Erythroblast (primary cell): Measurements from ENCODE around the gene RANBP1.

Source experiments
- DNase-seq, 2 experiments: peaks; one replicate each; lab custom pipeline; 2025; lab: John Stamatoyannopoulos, UW
- GATA1 ChIP-seq: IDR thresholded peaks from 2 replicates; pipeline ENCODE4 v1.6.1; 2011; ENCODE audit warnings: low read depth, mild to moderate bottlenecking, control low read depth, low read length, moderate library complexity
- POLR2A ChIP-seq: IDR thresholded peaks from 2 replicates; pipeline ENCODE4 v1.6.1; 2011; ENCODE audit warnings: mild to moderate bottlenecking, low read length

Gene RANBP1

DNA sequence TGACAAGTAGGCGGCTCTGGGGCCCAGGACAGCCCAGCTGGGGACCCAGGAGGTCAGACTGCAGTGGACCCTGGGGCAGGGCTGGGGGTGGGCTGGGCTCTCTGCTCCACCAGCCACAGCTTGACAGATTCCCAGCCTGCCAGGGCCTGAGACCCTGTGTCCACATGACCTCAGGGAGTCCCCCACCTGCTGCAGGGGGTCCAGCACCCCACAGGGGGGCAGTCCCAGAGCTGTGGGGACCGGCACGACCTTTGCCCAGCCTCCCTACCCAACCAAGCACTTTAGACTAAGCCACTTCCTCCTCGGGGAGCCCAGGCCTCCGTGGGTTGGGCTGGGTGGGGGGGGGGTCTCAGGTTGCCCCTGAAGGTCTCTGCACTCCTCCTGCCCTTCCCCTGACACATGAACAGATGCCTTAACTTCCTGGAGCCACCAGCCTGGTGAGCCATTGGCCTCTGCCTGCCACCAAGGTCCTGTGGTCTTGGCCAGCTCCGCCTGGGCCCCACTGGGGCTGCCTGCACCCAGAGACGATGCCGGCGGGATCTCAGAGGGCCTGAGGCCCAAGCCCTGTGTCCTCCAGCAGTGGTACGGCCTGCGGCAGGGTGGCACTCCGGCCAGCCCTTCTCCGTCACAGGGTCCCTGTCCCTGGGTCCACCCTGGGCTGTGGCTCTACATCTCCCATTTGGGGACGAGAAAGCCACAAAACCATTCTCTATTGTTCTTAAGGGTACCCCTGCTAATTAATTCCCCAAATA, 31.5 kb downstream of the RANBP1 start:
- TF ChIP-seq GATA1 (no peak), POLR2A (no peak)
- DNase-seq, result no peak

- DNase-seq, result no peak
- no peak for TF ChIP-seq GATA1
- TF ChIP-seq POLR2A, result no peak
These were observed 32.5 kb downstream of the RANBP1 start for GRCh38 chr22:20148414-20148813.

- DNase-seq, result no peak
- no peak for TF ChIP-seq GATA1
- no peak for TF ChIP-seq POLR2A
These were observed 33.6 kb downstream of the RANBP1 start for GRCh38 chr22:20149257-20150250.

GRCh38 chr22:20150381-20151275, 34.7 kb downstream of the RANBP1 start, which contains the start of gene CCDC188:
TSS of gene CCDC188 (minus strand) at chr22:20151055. CDS start at chr22:20150986, 69 bp downstream.
- TF ChIP-seq POLR2A, result no peak
- no peak for TF ChIP-seq GATA1
- no peak for DNase-seq

DNA sequence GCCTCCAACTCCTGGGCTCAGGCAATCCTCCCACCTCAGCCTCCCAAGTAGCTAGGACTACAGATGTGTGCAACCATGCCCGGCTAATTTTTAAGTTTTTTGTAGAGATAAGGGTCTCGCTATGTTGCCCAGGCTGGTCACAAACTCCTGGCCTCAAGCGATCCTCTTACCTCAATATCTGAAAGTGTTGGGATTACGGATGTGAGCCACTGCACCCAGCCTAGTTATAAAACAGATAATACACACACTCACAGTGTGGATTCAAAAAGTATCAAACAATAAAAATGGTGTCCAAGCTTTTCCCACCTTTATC, 35.3 kb downstream of the RANBP1 start:
- no peak for DNase-seq
- TF ChIP-seq GATA1 (no peak), POLR2A (no peak)

GRCh38 chr22:20152464-20152890, 36.6 kb downstream of the RANBP1 start:
- no peak for TF ChIP-seq GATA1
- TF ChIP-seq POLR2A, result no peak
- DNase-seq, result no peak

DNA sequence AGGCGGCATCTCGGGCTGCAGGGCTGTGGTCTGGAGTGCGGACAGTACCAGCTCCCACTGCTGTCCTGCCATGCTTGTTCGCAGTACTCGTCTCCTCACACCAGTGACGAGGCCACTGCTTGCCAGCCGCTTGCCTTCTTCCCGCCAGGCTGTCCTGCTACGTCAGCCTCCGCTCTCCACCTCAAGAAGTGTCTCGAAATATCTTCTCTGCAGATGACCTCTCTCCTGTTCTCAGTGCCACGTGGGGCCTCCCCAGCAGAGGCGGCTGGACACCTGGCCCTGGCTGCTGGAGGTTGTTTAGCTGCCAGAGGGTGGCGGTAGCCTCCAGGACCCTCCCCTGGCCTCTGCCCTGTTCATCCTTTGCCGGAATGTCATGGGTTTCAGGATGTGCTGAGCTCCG, 38.0 kb downstream of the RANBP1 start:
- TF ChIP-seq POLR2A (no peak), GATA1 (no peak)
- no peak for DNase-seq

DNA sequence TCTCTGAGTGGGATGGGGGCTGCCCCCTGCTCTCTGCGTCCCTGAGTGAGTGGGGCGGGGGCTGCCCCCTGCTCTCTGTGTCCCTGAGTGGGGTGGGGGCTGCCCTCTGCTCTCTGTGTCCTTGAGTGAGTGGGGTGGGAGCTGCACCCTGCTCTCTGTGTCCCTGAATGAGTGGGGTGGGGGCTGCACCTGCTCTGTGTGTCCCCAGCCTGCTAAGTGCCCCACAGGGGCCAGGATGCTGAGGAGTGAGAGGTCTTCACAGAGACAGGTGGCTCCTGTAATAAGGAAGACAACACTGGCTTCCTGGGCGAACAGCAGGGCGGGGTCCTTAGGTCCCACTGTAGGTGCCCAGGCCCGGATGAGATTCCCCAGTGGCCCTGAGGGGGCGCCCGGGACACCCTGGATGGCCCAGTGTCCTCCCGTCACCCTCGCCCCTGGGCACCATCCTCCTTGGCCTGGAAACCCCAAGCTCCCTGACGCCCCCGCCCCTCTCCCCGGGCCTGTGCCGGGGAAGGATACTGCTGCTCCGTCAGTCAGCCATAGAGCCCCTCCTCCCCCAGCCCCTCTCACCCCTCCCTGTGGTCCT, 38.8 kb downstream of the RANBP1 start:
- no peak for DNase-seq
- TF ChIP-seq GATA1, result no peak
- no peak for TF ChIP-seq POLR2A

DNA sequence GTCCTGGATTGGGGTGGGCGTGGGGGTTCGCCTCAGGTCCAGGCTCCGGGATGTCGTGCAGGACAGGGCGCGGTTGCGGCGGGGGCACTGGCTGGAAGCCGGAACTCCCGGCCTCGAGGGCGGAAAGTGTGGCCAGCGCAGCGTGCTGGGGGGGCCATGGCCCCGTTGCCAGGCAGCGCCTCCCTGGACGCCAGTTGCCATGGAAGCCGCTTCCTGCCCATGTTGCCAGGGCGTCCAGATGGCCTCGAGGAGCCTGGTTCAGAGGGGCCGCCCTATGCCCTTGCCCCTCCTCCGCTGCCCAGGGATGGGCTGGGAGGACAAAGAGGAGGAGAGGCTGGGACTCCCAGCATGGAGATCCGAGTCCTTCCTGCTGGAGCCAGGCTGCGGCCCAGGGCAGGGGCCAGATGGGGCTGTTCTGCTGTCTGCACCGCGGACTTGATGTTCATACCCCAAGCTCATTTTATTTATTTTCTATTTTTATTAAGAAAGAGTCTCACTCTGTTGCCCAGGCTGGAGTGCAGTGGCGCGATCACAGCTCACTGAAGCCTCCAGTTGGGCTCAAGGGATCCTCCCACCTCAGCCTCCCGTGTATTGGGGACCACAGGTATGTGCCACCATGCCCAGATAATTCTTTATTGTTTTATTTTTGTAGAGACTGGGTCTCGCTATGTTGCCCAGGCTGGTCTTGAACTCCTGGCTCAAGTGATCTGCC, 39.6 kb downstream of the RANBP1 start:
- TF ChIP-seq GATA1, result no peak
- no peak for TF ChIP-seq POLR2A
- DNase-seq, result no peak

DNA sequence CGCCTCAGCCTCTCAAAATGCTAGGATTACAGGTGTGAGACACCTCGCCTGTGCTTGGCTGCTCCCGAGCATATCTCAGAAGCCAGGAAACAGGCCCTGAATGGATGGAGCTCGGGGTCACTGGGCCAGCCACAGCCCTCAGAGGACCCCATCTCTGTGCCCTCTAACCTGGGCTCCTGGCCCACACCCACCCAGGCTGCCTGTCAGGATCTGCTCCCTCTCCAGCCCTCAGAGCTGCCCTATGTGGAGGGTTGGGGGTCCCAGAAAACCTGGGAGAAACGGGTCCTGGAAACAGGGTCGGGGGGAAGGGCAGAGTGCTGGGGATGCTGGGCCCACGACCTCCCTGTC, 40.1 kb downstream of the RANBP1 start:
- TF ChIP-seq POLR2A (no peak), GATA1 (no peak)
- no peak for DNase-seq

DNA sequence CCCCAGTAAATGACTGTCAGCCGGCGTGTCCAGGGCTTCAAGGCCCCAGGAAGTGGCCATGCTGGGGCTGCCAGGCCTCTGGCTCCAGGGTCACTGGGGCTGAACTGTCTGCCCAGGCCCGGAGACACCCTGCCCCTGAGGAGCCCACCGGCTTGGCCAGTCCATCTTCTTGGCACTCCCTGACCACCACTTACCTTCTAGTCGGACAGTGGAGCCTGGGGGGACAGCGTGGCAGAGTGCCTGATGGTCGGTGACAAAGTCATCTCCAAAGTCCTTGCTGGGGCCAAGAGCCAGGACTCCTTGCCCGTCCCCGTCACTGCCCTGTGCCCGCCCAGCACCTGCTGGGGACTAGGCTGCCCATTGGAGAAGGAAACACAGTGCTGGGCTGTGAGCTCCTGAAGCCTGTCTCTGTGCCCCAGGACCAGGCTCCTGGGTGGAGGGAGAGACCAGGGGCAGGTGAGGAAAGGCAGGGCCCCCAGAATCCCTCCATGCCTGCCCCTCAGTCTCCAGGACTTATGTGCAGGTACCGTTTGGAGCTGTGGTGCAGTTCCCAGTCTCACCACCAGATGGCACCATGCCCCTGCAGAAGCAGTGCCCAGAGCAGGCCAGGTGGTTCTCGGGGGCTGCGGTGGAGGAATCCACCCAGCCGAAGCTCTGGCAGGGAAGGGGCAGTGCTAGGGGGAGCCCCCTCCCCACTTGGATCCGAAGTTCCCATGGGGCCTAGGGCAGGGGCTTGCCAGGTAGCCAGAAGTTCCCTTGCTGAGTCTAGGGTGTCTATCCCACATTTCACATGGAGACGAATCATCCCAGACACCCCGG, 40.9 kb downstream of the RANBP1 start:
- TF ChIP-seq POLR2A, result no peak
- TF ChIP-seq GATA1, result no peak
- DNase-seq, result peak; percentile 78 to 91
